ENCODE data around the gene MSX2.

The MSX2 gene

GRCh38 chr5:174777583-174777982, 53.2 kb downstream of the MSX2 start:
- no peak for DNase-seq

All from activated CD8-positive, alpha-beta memory T cell treated with anti-CD3 and anti-CD28 coated beads for 24 hours (primary cell).